Nephron (organoid): Measurements from ENCODE around the gene HAP1.

ENCODE experiments used
- H3K27ac Mint-ChIP-seq, 3 experiments: 2 replicates each; pipeline ENCODE4 v1.8.0; 2020; ENCODE audit warnings: mixed read lengths in 3 of 3, mild to moderate bottlenecking in 2 of 3, moderate library complexity in 1 of 3
- H3K27me3 Mint-ChIP-seq: 2 replicates; pipeline ENCODE4 v1.8.0; 2021; ENCODE audit warnings: low read depth, mild to moderate bottlenecking, moderate library complexity, mixed read lengths
- H3K36me3 Mint-ChIP-seq: 2 replicates; pipeline ENCODE4 v1.8.0; 2020; ENCODE audit warnings: low read depth, mixed read lengths
- H3K4me1 Mint-ChIP-seq: 2 replicates; pipeline ENCODE4 v1.8.0; 2020; ENCODE audit warnings: mixed read lengths
- H3K4me3 Mint-ChIP-seq, 3 experiments: 2 replicates each; pipeline ENCODE4 v1.8.0; 2020; ENCODE audit warnings: mild to moderate bottlenecking in 3 of 3, mixed read lengths in 3 of 3, moderate library complexity in 2 of 3
- H3K9me3 Mint-ChIP-seq: 2 replicates; pipeline ENCODE4 v1.8.0; 2020; ENCODE audit warnings: mixed read lengths
- CTCF ChIP-seq, 3 experiments: fragments of 200-600 bp; sonication (generic); IDR thresholded peaks; one replicate each; pipeline ENCODE4 v1.5.0; 2021; ENCODE audit warnings: antibody characterized with exemption in 3 of 3; ENCODE audit not compliant: unreplicated experiment in 3 of 3

HAP1 gene

GRCh38 chr17:41740506-41740905 is 6.1 kb upstream of the HAP1 start:
- Mint-ChIP-seq H3K9me3 (no peaks in the 10 kb centered on the region), H3K36me3 (no peaks in the 10 kb centered on the region), H3K27me3 (peaks cover 32% of the 10 kb centered on the region), H3K4me3 (no peak overlapping the region), H3K4me1 (peaks cover 9% of the 10 kb centered on the region), H3K27ac (peak overlapping the region in 1 of 3 experiments; percentile 59)
- no peak for TF ChIP-seq CTCF (IDR thresholded peaks at IDR 0.05; ENCODE audit: unreplicated experiment in 3 of 3)

GRCh38 chr17:41739661-41740352 is 5.4 kb upstream of the HAP1 start:
- peaks cover 9% of the 10 kb centered on the region for H3K4me1 Mint-ChIP-seq
- no peak for TF ChIP-seq CTCF (IDR thresholded peaks at IDR 0.05; ENCODE audit: unreplicated experiment in 3 of 3)
- H3K36me3 Mint-ChIP-seq, result no peaks in the 10 kb centered on the region
- H3K4me3 Mint-ChIP-seq, result no peak overlapping the region
- no peaks in the 10 kb centered on the region for H3K9me3 Mint-ChIP-seq
- peaks cover 39% of the 10 kb centered on the region for H3K27me3 Mint-ChIP-seq
- H3K27ac Mint-ChIP-seq, result peak overlapping the region in 2 of 3 experiments; percentile 42 to 61

GRCh38 chr17:41738801-41739112 is 4.3 kb upstream of the HAP1 start:
- peaks cover 49% of the 10 kb centered on the region for H3K27me3 Mint-ChIP-seq
- no peak overlapping the region for H3K4me3 Mint-ChIP-seq
- no peak overlapping the region for H3K27ac Mint-ChIP-seq
- H3K4me1 Mint-ChIP-seq, result peaks cover 9% of the 10 kb centered on the region
- no peak for TF ChIP-seq CTCF (IDR thresholded peaks at IDR 0.05; ENCODE audit: unreplicated experiment in 3 of 3)
- H3K9me3 Mint-ChIP-seq, result no peaks in the 10 kb centered on the region
- no peaks in the 10 kb centered on the region for H3K36me3 Mint-ChIP-seq

GRCh38 chr17:41738077-41738800 is 3.8 kb upstream of the HAP1 start:
- Mint-ChIP-seq H3K4me3 (peak overlapping the region in 1 of 3 experiments; percentile 57), H3K27ac (peak overlapping the region; percentile 33 to 72 (median 57)), H3K36me3 (no peaks in the 10 kb centered on the region), H3K9me3 (no peaks in the 10 kb centered on the region), H3K27me3 (peaks cover 54% of the 10 kb centered on the region), H3K4me1 (peaks cover 14% of the 10 kb centered on the region)
- TF ChIP-seq CTCF (IDR thresholded peaks at IDR 0.05; ENCODE audit: unreplicated experiment in 3 of 3), result peak; percentile 99 to 100 (median 99)

- peaks cover 60% of the 10 kb centered on the region for H3K27me3 Mint-ChIP-seq
- peak overlapping the region in 1 of 3 experiments; percentile 57 for H3K4me3 Mint-ChIP-seq
- no peak for TF ChIP-seq CTCF (IDR thresholded peaks at IDR 0.05; ENCODE audit: unreplicated experiment in 3 of 3)
- peaks cover 14% of the 10 kb centered on the region for H3K4me1 Mint-ChIP-seq
- no peaks in the 10 kb centered on the region for H3K9me3 Mint-ChIP-seq
- peak overlapping the region in 2 of 3 experiments; percentile 33 to 72 for H3K27ac Mint-ChIP-seq
- H3K36me3 Mint-ChIP-seq, result no peaks in the 10 kb centered on the region
These were observed 3.2 kb upstream of the HAP1 start for GRCh38 chr17:41737680-41738023.
